GM19099 (cell line): ENCODE data around the gene OR10A7.

Experiments
- POLR2A ChIP-seq: IDR thresholded peaks from 3 replicates; pipeline ENCODE4 v1.6.1; 2011; ENCODE audit warnings: low read depth; ENCODE audit not compliant: insufficient read length; ENCODE audit errors: extremely low read depth

The OR10A7 gene, protein sequence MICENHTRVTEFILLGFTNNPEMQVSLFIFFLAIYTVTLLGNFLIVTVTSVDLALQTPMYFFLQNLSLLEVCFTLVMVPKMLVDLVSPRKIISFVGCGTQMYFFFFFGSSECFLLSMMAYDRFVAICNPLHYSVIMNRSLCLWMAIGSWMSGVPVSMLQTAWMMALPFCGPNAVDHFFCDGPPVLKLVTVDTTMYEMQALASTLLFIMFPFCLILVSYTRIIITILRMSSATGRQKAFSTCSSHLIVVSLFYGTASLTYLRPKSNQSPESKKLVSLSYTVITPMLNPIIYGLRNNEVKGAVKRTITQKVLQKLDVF

DNA sequence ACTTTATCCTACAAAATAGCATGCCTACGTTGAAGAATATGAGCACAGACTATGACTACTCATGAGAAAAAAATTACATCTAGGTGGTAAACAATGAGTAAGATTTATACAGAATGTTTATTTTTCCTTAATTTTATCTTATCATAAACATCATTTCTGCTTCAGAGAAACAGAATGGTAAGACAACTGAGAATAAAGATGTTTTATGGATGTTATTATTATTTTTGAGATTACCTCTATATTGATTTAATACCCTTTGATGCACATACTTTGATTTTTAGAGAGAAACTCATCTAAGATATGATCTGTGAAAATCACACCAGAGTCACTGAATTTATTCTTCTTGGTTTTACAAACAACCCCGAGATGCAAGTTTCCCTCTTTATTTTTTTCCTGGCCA is at the start of gene OR10A7:
TSS of gene OR10A7 (plus strand) at position 301 of the 400 bp plus-strand sequence. CDS start at position 301, 0 bp downstream.
- TF ChIP-seq POLR2A, result no peak

DNA sequence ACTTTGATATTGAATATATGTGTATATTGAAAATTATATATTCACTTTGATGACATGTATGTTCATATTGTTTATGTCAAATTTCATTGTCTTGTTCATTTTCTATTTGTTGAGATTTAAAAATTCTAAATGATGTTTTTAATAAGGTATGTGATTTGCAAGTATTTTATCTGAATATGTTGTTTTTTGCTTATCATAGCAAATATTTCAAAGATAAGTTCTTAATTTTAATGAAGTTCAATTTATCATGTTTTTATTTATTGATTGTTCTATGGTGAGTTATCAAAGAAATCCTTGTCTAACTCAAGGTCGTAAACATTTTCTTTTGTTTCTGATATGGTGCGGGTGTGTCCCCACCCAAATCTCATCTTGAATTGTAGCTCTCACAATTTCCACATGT is 49.4 kb upstream of the OR10A7 start:
- no peak for TF ChIP-seq POLR2A

DNA sequence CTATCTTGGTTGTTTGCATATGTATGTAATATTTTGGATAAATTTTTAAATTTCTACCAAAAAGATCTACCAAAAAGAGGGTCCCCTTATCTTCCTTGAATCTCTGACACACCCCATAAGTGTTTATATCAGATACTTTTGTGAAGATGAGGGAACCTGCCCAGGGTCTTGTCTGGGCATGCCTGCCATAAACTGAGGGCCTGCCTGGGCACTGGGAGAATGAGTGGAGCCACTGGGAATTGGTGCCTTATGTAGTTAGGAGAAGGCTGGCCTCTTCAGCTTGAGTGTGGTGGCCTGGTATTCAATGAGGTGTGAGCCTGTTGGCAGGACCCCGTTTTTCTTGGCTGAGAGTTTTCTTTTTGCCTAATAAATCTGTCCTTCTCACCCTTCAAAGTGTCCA is 48.1 kb upstream of the OR10A7 start:
- TF ChIP-seq POLR2A, result no peak

DNA sequence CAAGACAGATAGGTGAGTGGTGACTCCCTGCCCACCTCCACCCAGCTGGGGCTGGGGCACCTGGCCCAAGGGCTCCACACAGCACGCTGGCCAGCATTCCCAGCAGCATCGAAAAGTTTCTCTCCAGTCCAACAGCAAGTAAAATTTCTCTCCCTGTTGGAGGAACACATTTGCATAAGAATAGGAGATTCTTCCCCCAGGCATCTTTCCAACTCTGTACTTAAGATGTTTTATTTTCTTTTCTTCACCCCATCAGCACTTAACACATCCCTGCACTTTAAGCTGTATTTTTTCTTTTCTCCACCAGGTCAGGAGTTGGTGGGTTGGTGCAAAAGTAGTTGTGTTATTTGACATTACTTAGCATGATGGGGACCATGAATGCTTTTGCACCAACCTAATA is 47.4 kb upstream of the OR10A7 start:
- no peak for TF ChIP-seq POLR2A

DNA sequence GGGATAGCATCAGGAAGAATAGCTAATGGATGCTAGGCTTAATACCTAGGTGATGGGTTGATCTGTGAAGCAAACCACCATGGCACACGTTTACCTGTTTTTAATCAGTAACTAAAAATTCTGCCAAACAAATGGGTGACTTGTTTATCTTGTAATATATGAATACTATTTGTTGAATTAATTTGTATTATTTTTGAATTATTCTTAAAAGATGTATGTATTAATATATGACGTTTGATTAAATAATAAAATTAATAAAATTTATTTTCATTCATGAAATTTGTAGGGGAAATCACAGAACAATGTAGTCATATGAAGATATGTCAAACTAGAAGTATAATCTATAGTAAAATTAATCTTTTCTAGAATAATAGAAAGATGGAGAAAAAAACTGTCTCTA is 32.3 kb upstream of the OR10A7 start:
- no peak for TF ChIP-seq POLR2A

DNA sequence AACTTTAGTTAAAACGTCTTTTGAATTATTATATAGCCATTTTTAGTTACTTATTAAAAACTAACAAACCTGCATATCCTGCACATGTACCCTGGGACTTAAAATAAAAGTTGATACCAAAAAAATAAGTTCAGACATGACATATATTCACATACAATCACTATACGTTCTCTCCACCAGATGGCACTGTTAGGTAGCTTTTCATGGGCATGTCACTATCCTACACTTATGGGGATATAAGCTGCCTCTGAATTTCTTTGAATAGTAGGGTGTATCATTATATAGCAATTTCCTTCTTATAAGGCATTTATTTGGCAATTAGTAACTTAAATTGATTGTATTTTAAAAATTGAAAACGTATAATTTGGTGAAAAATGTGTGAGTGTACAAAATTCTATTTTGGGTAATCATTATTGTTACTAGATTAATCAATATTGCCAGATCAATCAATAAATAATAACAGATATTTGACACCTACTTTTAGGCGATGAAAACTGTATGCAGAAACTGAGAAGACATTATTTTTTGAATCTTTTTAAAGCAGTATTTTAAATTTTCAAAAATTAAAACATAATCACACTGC is 31.8 kb upstream of the OR10A7 start:
- TF ChIP-seq POLR2A, result no peak

DNA sequence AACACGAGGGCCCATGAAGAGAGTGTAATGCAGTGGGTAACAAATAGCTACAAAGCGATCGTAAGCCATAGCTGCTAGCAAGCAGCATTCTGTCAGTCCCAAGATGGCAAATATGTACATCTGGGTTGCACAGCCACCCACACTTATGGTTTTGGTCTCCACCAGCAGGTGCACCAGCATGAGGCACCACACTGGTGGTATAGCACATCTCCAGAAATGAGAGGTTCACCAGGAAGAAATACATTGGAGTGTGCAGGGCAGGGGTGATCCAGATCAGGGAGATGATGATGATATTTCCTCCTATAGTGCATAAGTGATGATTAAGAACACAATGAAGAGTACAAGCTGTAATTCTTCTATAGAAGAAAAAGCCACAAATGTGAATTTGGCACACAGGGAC is 26.4 kb upstream of the OR10A7 start:
- TF ChIP-seq POLR2A, result no peak

DNA sequence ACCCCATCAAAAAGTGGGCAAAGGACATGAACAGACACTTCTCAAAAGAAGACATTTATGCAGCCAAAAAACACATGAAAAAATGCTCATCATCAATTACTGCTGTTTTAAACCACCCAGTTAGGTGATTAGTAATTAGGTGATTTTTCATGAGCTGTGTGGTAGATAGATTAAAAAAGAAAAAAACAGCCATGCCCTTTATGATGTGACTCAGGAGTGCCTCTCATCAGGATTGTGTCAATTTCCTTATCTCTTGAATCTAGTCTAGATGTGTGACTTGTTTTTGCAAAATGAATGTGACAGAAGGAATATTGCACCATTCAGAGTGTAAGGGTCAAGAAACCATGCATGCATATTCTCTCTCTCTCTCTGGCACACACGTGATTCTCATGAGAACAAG is 5.7 kb downstream of the OR10A7 start:
- no peak for TF ChIP-seq POLR2A

DNA sequence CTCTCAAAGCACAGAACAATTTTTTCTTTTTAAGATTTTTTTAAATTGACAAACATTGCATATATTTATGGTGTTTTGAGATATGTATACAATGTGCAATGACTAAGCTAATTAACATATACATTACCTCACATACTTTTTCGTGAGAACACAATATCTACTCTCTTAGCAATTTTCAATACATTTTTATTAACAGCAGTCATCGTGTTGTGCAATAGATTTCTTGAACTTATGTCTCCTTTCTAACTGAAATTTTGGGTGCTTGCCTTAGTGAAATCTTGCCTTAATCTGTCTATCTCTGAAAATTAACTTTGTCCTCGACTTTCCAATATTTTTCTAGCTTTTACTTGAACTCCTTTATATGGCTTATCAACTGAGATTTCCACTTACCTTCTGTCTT is 6.8 kb downstream of the OR10A7 start:
- no peak for TF ChIP-seq POLR2A

DNA sequence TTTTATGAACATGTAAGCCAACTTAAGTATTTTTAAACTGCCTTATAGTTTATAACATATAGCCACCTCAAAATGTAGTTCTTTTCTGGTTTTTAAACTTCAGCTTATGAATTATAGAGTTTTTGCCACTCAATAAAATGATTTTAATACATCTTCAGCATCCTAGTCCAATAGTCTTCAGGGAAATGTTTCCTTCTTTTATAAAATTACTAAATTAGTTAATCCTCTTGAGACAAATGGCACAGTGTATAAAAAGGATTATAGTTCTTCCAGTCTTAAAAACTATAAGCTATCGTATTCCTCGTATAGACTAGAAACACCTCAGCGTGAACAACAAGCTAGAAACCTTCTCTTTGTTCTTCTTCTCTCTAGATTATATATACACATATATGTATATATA is 23.5 kb downstream of the OR10A7 start, which contains the start of gene OR6C74:
TSS of gene OR6C74 (plus strand) at position 301 of the 400 bp plus-strand sequence. CDS start 2,679 bp downstream, outside the sequence.
- TF ChIP-seq POLR2A, result no peak

DNA sequence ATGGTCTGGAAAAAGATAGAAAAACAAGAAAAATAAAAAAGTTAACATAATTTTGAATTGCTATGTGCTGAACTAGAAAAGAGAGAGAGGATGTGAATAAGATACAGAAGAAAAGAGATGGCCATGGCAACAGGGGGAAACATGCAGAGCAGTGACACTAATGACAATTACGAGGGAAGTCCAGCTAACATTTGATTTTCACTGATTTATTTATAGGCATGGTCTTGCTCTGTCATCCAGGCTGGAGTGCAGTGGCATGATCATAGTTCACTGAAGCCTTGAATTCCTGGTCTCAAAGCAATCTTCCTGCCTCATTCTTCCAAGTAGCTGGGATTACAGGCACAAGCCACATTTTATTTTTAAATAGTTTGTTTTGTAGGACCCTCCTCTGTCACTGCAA is 25.3 kb downstream of the OR10A7 start:
- no peak for TF ChIP-seq POLR2A

DNA sequence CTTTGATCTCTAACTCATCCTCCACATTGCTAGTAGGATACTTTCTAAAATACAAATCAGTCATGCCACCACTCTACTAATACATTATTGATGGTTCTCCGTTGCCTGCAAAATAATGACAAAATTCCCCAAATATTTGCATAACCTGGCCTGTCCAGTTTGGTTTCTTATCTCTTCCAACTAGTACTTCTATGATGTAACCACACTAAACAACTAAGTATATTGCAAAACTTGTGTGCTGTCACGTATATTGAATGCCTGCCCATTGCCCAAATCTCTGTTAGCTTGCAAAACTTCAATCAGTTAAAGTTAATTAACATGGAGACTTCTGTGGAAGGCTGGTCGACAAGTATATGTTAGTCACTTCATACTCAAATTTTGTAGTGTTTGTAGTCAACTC is 30.1 kb downstream of the OR10A7 start:
- no peak for TF ChIP-seq POLR2A

DNA sequence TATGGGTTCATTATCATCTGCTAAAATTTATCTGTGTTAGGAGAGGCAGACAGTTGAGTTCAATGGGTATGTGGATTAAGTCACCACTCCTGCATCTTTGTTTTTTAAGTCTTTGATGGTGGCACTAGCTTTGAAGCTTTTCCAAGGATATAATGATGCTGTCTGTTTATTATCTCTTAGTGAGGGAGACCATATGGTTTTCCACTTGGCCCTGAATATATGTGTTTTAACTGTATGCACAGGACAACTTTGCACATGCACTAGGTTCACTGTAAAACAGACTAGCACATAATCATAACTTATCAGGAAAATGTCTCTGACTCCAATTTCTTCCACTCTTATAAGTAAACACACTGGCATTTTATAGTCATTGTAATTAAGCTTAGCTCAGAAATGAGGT is 32.5 kb downstream of the OR10A7 start:
- TF ChIP-seq POLR2A, result no peak

DNA sequence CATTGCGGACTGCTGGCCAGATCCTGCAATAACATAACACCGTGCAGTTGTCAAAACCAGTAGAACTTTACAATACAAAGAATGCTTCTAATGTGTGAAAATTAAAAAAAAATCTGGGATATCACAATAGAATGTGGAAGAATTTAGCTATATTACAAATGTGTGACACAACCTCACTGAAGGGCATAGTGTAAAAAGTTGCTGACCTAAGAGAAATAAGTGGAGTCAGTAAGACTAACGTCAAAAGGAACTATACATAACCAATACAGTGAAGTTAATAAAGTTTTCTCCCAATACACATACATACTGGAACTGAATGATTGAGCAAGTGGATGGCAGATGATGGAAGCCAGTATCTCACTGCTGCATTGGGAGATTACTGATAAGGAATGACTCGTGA is 36.0 kb downstream of the OR10A7 start:
- no peak for TF ChIP-seq POLR2A

DNA sequence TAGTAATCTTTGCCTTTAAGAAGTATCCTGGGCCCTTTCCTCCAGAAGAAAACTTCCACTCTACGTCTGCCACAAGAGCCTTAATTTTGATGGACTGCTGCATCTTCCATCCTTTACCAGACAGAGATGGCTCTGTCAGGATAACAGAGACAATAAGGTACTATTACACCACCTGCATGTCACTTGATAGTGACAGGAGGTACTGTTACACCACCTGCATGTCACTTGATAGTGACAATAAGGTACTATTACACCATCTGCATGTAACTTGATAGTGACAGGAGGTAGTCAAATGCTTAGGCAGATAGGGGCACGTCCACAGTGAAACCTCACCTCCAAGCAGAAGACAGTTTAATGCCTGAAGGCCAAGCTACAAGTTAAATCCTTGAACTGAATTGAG is 37.5 kb downstream of the OR10A7 start:
- no peak for TF ChIP-seq POLR2A
